Aorta (tissue), 5 donors: ENCODE results near the gene KCNT1. TPM values are rescaled to one million over a fixed set of nuclear protein-coding genes. Genes with fewer than 3 reads are reported as not detected.

ENCODE experiments used
- ATAC-seq: fragments of 200-7000 bp; cut with Tn5 transposase; one replicate; pipeline ENCODE4 v1.9.1; 2022; ENCODE audit warnings: moderate library complexity; ENCODE audit not compliant: low FRiP score
- DNase-seq, 2 donors: peaks; one replicate each; pipeline ENCODE4 v3.0.0-alpha.2; 2020
- H3K27ac ChIP-seq, 2 donors: one replicate each; pipeline ENCODE4 v1.5.1; 2013; ENCODE audit warnings: low read length in 2 of 2, mild to moderate bottlenecking in 2 of 2, moderate library complexity in 2 of 2, control low read depth in 1 of 2, inconsistent platforms in 1 of 2, low read depth in 1 of 2
- H3K27me3 ChIP-seq, 2 donors: one replicate each; pipeline ENCODE4 v1.6.1; 2013; ENCODE audit warnings: control low read depth in 1 of 2, low read length in 1 of 2, mild to moderate bottlenecking in 1 of 2, moderate library complexity in 1 of 2; ENCODE audit not compliant: insufficient read depth in 2 of 2, control insufficient read depth in 1 of 2
- H3K36me3 ChIP-seq, 2 donors: one replicate each; pipeline ENCODE4 v1.6.1; 2013; ENCODE audit warnings: control low read depth in 1 of 2, low read length in 1 of 2, mild to moderate bottlenecking in 1 of 2; ENCODE audit not compliant: insufficient read depth in 2 of 2, control insufficient read depth in 1 of 2
- H3K4me1 ChIP-seq, 2 donors: one replicate each; pipeline ENCODE4 v1.6.1; 2013; ENCODE audit warnings: low read length in 2 of 2, control low read depth in 1 of 2, mild to moderate bottlenecking in 1 of 2, moderate library complexity in 1 of 2; ENCODE audit not compliant: insufficient read depth in 2 of 2, control insufficient read depth in 1 of 2
- H3K4me3 ChIP-seq, 2 donors: one replicate each; pipeline ENCODE4 v1.5.1; 2013; ENCODE audit warnings: low read length in 2 of 2, control low read depth in 1 of 2, mild to moderate bottlenecking in 1 of 2
- H3K9me3 ChIP-seq: one replicate; pipeline ENCODE4 v1.6.1; 2013; ENCODE audit warnings: mild to moderate bottlenecking, low read length; ENCODE audit not compliant: control insufficient read depth
- WGBS, 2 donors: extraction: QIAGEN DNeasy Blood & Tissue Kit; methylation state at CpG; one replicate each; pipeline ENCODE4 v1.1.7; 2013; 5-methylcytosine and 5-hydroxymethylcytosine counted together
- intact Hi-C, 2 donors: fragments of 100-400 bp; cut with DNase I; formaldehyde crosslinking; loops; one replicate each; pipeline versions ENCODE4 v1.14.2 to v1.15.0; 2022
- polyA plus RNA-seq, 2 donors: library from polyadenylated mRNA; stranded (reverse); fragments of 200-250 nt; gene quantifications; one replicate each; pipeline ENCODE4 v1.2.3, GENCODE V29; 2013
- total RNA-seq, 2 donors: library from RNA; stranded (reverse); fragmentation: NEBNext Ultra II Directional; extraction: Animal tissue kit (Norgen Biotek cat#: 25700); gene quantifications; one replicate each; pipeline ENCODE4 v1.2.1, GENCODE V29; 2021
- donor health status: healthy with polysubstance abuse.
- donor health status: Bipolar disorder and iron deficiency.
- donor health status: DM: no; HTN: no; CAD: no.
- donor health status: DM: no; HTN: no; CAD: no.
- donor health status: DM: yes; HTN: yes; CAD: no.

The KCNT1 gene
- total and polyA plus RNA-seq, 4 donors: 0.16 to 0.78 TPM; not detected in 2

- no peak overlapping the region for H3K4me3 ChIP-seq
- no peak overlapping the region for H3K27ac ChIP-seq
- no peaks in the 10 kb centered on the region for H3K9me3 ChIP-seq
- no peaks in the 10 kb centered on the region for H3K27me3 ChIP-seq
- H3K36me3 ChIP-seq: no peaks in the 10 kb centered on the region
- ATAC-seq (no peak), DNase-seq (no peak)
- H3K4me1 ChIP-seq: no peaks in the 10 kb centered on the region
- intact Hi-C loops: no loop called here
- 88 to 91% methylated on average over 33 to 38 of the region's 38 CpGs for WGBS, 2 donors
Measured at GRCh38 chr9:135787776-135788575, 86.0 kb downstream of the KCNT1 start.

GRCh38 chr9:135788576-135789300, 86.8 kb downstream of the KCNT1 start:
- intact Hi-C loops: no loop called here
- Histone ChIP-seq H3K9me3 (no peaks in the 10 kb centered on the region), H3K4me1 (no peaks in the 10 kb centered on the region), H3K36me3 (no peaks in the 10 kb centered on the region), H3K27ac (no peak overlapping the region), H3K27me3 (no peaks in the 10 kb centered on the region), H3K4me3 (no peak overlapping the region)
- DNase-seq (no peak), ATAC-seq (no peak)
- 87 to 88% methylated on average over 31 to 36 of the region's 36 CpGs for WGBS, 2 donors

- intact Hi-C loops: no loop called here
- H3K36me3 ChIP-seq: no peaks in the 10 kb centered on the region
- ATAC-seq: no peak
- H3K4me3 ChIP-seq: no peak overlapping the region
- H3K27ac ChIP-seq: no peak overlapping the region
- 85 to 88% methylated on average over 12 to 13 of the region's 13 CpGs for WGBS, 2 donors
- no peak for DNase-seq
- no peaks in the 10 kb centered on the region for H3K9me3 ChIP-seq
- H3K27me3 ChIP-seq: no peaks in the 10 kb centered on the region
- no peaks in the 10 kb centered on the region for H3K4me1 ChIP-seq
Measured at GRCh38 chr9:135789838-135790291, 87.9 kb downstream of the KCNT1 start.

GRCh38 chr9:135790356-135790755, 88.4 kb downstream of the KCNT1 start:
- H3K36me3 ChIP-seq: no peaks in the 10 kb centered on the region
- H3K4me3 ChIP-seq: no peak overlapping the region
- intact Hi-C loops: no loop called here
- no peaks in the 10 kb centered on the region for H3K4me1 ChIP-seq
- DNase-seq: no peak
- WGBS, 2 donors: 97 to 99% methylated on average over 10 of the region's 10 CpGs
- no peak overlapping the region for H3K27ac ChIP-seq
- H3K27me3 ChIP-seq: no peaks in the 10 kb centered on the region
- no peaks in the 10 kb centered on the region for H3K9me3 ChIP-seq
- ATAC-seq: no peak

- H3K4me3 ChIP-seq: no peak overlapping the region
- ATAC-seq (no peak), DNase-seq (no peak)
- H3K4me1 ChIP-seq: no peaks in the 10 kb centered on the region
- intact Hi-C loops: no loop called here
- WGBS, 2 donors: 81 to 83% methylated on average over 11 of the region's 11 CpGs
- no peaks in the 10 kb centered on the region for H3K9me3 ChIP-seq
- no peaks in the 10 kb centered on the region for H3K27me3 ChIP-seq
- no peak overlapping the region for H3K27ac ChIP-seq
- H3K36me3 ChIP-seq: no peaks in the 10 kb centered on the region
Measured at GRCh38 chr9:135790850-135791249, 88.9 kb downstream of the KCNT1 start.

- no peak for DNase-seq
- H3K27ac ChIP-seq: no peak overlapping the region
- no peaks in the 10 kb centered on the region for H3K4me1 ChIP-seq
- 89 to 90% methylated on average over 34 to 35 of the region's 35 CpGs for WGBS, 2 donors
- ATAC-seq: no peak
- H3K27me3 ChIP-seq: no peaks in the 10 kb centered on the region
- intact Hi-C loops: no loop called here
- H3K9me3 ChIP-seq: no peaks in the 10 kb centered on the region
- H3K4me3 ChIP-seq: no peak overlapping the region
- no peaks in the 10 kb centered on the region for H3K36me3 ChIP-seq
Measured at GRCh38 chr9:135791431-135792267, 89.7 kb downstream of the KCNT1 start.

- intact Hi-C loops: no loop called here
Measured at GRCh38 chr9:135792268-135793128, 90.5 kb downstream of the KCNT1 start.

More at GRCh38 chr9:135792268-135793128, 90.5 kb downstream of the KCNT1 start:
- Histone ChIP-seq H3K4me3 (no peak overlapping the region), H3K36me3 (no peaks in the 10 kb centered on the region), H3K9me3 (no peaks in the 10 kb centered on the region), H3K27me3 (no peaks in the 10 kb centered on the region), H3K27ac (no peak overlapping the region), H3K4me1 (no peaks in the 10 kb centered on the region)
- WGBS, 2 donors: 92 to 94% methylated on average over 31 of the region's 31 CpGs
- DNase-seq (no peak), ATAC-seq (no peak)
